ENCODE measurements around the gene PHKA2. TPM values are rescaled to one million over a fixed set of nuclear protein-coding genes. Genes with fewer than 3 reads are reported as not detected.

The PHKA2 gene
- total and polyA plus RNA-seq, 2 of the 4 experiments (the other 2 are of a cell fraction) = 10.0 to 21.5 TPM

- Histone ChIP-seq H3K23ac (ENCODE audit: low read depth, low read length) (no peak overlapping the region), H3K36me3 (ENCODE audit: control insufficient read depth, insufficient read depth, low read length) (peaks cover 2% of the 10 kb centered on the region; the same call in 1 of the 2 replicates), H2BK5ac (ENCODE audit: low read depth, low read length, poor library complexity, severe bottlenecking) (no peak overlapping the region), H2AK9ac (replicated peaks; ENCODE audit: low read depth, low read length, poor library complexity) (no peak overlapping the region), H4K5ac (ENCODE audit: low read depth, low read length) (no peak overlapping the region), H3K4ac (ENCODE audit: low read depth, low read length) (no peak overlapping the region), H3K14ac (replicated peaks; ENCODE audit: low read depth, low read length) (no peak overlapping the region), H3K56ac (ENCODE audit: extremely low read depth, insufficient read depth, low read length) (no peak overlapping the region), H3K27me3 (ENCODE audit: control insufficient read depth, insufficient read depth, low read length) (no peaks in the 10 kb centered on the region), H3K79me1 (ENCODE audit: low read depth in 1 of 2, low read length in 2 of 2) (no peaks in the 10 kb centered on the region), H4K91ac (ENCODE audit: insufficient read depth, low read depth, low read length) (no peak overlapping the region), H3K4me1 (ENCODE audit: control insufficient read depth, insufficient read depth, low read length) (peaks cover 9% of the 10 kb centered on the region; the same call in 1 of the 2 replicates), H2BK15ac (ENCODE audit: low read depth, low read length) (no peak overlapping the region), H2BK20ac (ENCODE audit: low read depth, low read length) (no peak overlapping the region), H3K9me1 (ENCODE audit: insufficient read depth, low read length) (no peaks in the 10 kb centered on the region; the same call in 1 of the 2 replicates), H3K27ac (ENCODE audit: insufficient read depth, low read length) (no peak overlapping the region), H4K8ac (ENCODE audit: low read depth in 2 of 2, low read length in 2 of 2) (no peak overlapping the region), H3K4me3 (ENCODE audit: insufficient read depth, low read depth, low read length) (no peak overlapping the region), H3K18ac (ENCODE audit: low read depth, low read length) (no peak overlapping the region), H3K4me2 (ENCODE audit: low read depth, low read length) (no peak overlapping the region), H3K9ac (ENCODE audit: low read depth, low read length) (no peak overlapping the region), H2AK5ac (ENCODE audit: low read depth, low read length) (no peak overlapping the region), H2BK120ac (ENCODE audit: low read depth, low read length) (no peak overlapping the region), H3K9me3 (ENCODE audit: control insufficient read depth, insufficient read depth, low read length) (no peaks in the 10 kb centered on the region), H2AFZ (replicated peaks; ENCODE audit: low read length, poor library complexity) (no peak overlapping the region), H4K20me1 (ENCODE audit: insufficient read depth, low read length) (no peaks in the 10 kb centered on the region)
- WGBS, 2 experiments (ENCODE audit: extremely low coverage in 2 of 2, insufficient read length in 1 of 2) = 77% methylated on average over 5 of the region's 24 CpGs; no CpG with 5 or more reads in 1 of the 2 experiments
- no peak for ATAC-seq (ENCODE audit: low read depth)
- ChIA-PET CTCF (no interaction called here), POLR2A (ENCODE audit: unreplicated experiment) (no interaction called here)
- intact Hi-C loops (cut with micrococcal nuclease) = no loop called here
- no peak for DNase-seq
- BruUV-seq (replicated peaks) = no TSS peak
- in situ Hi-C loops (cut with MboI; ENCODE audit: low sequenced_read_pairs) = loop anchor here (10.0 kb wide), 1 partner anchor 496 kb away; no protein-coding TSS in a partner anchor
- dilution Hi-C loops (cut with HindIII; ENCODE audit: low sequenced_read_pairs, unreplicated experiment) = no loop called here
- TF ChIP-seq CHD1 (IDR thresholded peaks at IDR 0.05; ENCODE audit: low read depth, low read length) (no peak), MAFK (IDR thresholded peaks at IDR 0.05; ENCODE audit: low read depth, low read length) (no peak), NFE2L2 (IDR thresholded peaks at IDR 0.05; ENCODE audit: low read depth, low read length) (no peak), POLR2A (IDR thresholded peaks at IDR 0.05; ENCODE audit: low read depth, low read length) (no peak), CTCF (conservative IDR thresholded peaks at IDR 0.05; ENCODE audit: low read depth, low read length) (no peak), RFX5 (IDR thresholded peaks at IDR 0.05; ENCODE audit: low read depth, low read length) (no peak), MAZ (IDR thresholded peaks at IDR 0.05; ENCODE audit: borderline replicate concordance, low read depth, low read length) (no peak), MXI1 (IDR thresholded peaks at IDR 0.05; ENCODE audit: borderline replicate concordance, low read depth, low read length) (no peak), ELK1 (IDR thresholded peaks at IDR 0.05; ENCODE audit: borderline replicate concordance, low read depth, low read length) (no peak), CEBPB (IDR thresholded peaks at IDR 0.05; ENCODE audit: low read depth, low read length) (no peak), FOS (IDR thresholded peaks at IDR 0.05; ENCODE audit: low read depth, low read length) (no peak), RCOR1 (IDR thresholded peaks at IDR 0.05; ENCODE audit: insufficient replicate concordance, low read length) (no peak), RAD21 (IDR thresholded peaks at IDR 0.05; ENCODE audit: low read length) (no peak), BHLHE40 (IDR thresholded peaks at IDR 0.05; ENCODE audit: low read depth, low read length) (no peak)
- TF ChIP-seq, protein P1, sequence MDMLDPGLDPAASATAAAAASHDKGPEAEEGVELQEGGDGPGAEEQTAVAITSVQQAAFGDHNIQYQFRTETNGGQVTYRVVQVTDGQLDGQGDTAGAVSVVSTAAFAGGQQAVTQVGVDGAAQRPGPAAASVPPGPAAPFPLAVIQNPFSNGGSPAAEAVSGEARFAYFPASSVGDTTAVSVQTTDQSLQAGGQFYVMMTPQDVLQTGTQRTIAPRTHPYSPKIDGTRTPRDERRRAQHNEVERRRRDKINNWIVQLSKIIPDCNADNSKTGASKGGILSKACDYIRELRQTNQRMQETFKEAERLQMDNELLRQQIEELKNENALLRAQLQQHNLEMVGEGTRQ (IDR thresholded peaks at IDR 0.05; ENCODE audit: low read depth, low read length) = no peak
Observed at GRCh38 chrX:18890724-18891547, 93.0 kb downstream of the PHKA2 start.
